Activated T-helper 1 cell treated with Interleukin-2 at 50 U/mL for 16 hours (primary cell): Measurements from ENCODE around the gene CMPK1.
"Not testable (repeated sequence)": the region's sequence is repeated elsewhere in the genome, so short reads cannot be mapped to it uniquely, and the experiment has no call there.

Experiments used
- DNase-seq: peaks from one replicate; pipeline ENCODE4 v3.0.0-alpha.2; 2020; ENCODE audit warnings: low read depth

The CMPK1 gene

GRCh38 chr1:47333578-47333921 is at the start of gene CMPK1:
Gene CMPK1 (plus strand): TSS chr1:47333790. CDS start chr1:47333946, 156 bp downstream.
- DNase-seq, result peak; percentile 71

GRCh38 chr1:47288116-47288515 is 45.5 kb upstream of the CMPK1 start:
- DNase-seq, result not testable (repeated sequence)

GRCh38 chr1:47294863-47295262 is 38.7 kb upstream of the CMPK1 start:
- DNase-seq, result not testable (repeated sequence)

- no peak for DNase-seq
Observed at GRCh38 chr1:47295579-47295978, 38.0 kb upstream of the CMPK1 start.

GRCh38 chr1:47298025-47298699 is 35.4 kb upstream of the CMPK1 start:
- DNase-seq, result no peak

- DNase-seq, result no peak
Observed at GRCh38 chr1:47302472-47302871, 31.1 kb upstream of the CMPK1 start.

- no peak for DNase-seq
Observed at GRCh38 chr1:47309427-47309826, 24.2 kb upstream of the CMPK1 start.

- DNase-seq, result peak; percentile 95
Observed at GRCh38 chr1:47313915-47314664, 19.5 kb upstream of the CMPK1 start, which contains the start of gene STIL. Gene STIL (minus strand): TSS chr1:47314147. CDS start chr1:47310319, 3,828 bp downstream.

GRCh38 chr1:47317841-47318240 is 15.7 kb upstream of the CMPK1 start:
- DNase-seq, result no peak

- not testable (repeated sequence) for DNase-seq
Observed at GRCh38 chr1:47319968-47320367, 13.6 kb upstream of the CMPK1 start.

GRCh38 chr1:47323599-47324031 is 10.0 kb upstream of the CMPK1 start:
- DNase-seq, result no peak

- no peak for DNase-seq
Observed at GRCh38 chr1:47324682-47325081, 8.9 kb upstream of the CMPK1 start.

- no peak for DNase-seq
Observed at GRCh38 chr1:47325528-47325927, 8.1 kb upstream of the CMPK1 start.

GRCh38 chr1:47326271-47326670 is 7.3 kb upstream of the CMPK1 start:
- DNase-seq, result no peak

- no peak for DNase-seq
Observed at GRCh38 chr1:47328992-47329391, 4.6 kb upstream of the CMPK1 start.

- DNase-seq, result no peak
Observed at GRCh38 chr1:47330212-47330611, 3.4 kb upstream of the CMPK1 start.

- no peak for DNase-seq
Observed at GRCh38 chr1:47331875-47332274, 1.7 kb upstream of the CMPK1 start.

GRCh38 chr1:47332779-47333577 is 612 bp upstream of the CMPK1 start:
- no peak for DNase-seq

- DNase-seq, result peak; percentile 60
Observed at GRCh38 chr1:47333922-47334764, 553 bp downstream of the CMPK1 start.

GRCh38 chr1:47334765-47335435 is 1.3 kb downstream of the CMPK1 start:
- DNase-seq, result no peak

GRCh38 chr1:47337350-47337749 is 3.8 kb downstream of the CMPK1 start:
- no peak for DNase-seq
